GM19238 (cell line): ENCODE data around the gene SMAD6.

Experiments used
- DNase-seq: peaks from one replicate; pipeline ENCODE4 v3.0.0; 2011; ENCODE audit warnings: low spot score; ENCODE audit not compliant: insufficient read length

Gene SMAD6

DNA sequence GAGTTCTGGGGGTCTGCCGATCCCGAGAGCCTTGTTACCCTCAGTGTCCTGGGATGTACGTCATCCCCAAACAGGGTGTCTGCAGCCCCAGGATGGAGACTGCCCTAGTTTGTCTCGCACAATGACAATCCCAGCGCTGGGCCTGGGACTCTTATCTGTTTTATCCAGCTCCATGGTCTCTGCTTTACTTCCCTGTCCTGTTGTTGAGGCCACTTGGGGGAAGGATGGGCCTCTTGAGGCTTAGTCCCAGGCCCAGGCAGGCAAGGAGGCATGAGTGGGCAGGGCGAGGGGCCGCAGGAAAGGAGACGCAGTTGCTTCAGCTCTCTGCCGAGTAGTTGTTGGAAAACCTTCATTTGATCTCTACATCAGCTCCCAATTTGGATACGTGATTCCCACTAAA is 17.4 kb downstream of the SMAD6 start:
- no peak for DNase-seq

DNA sequence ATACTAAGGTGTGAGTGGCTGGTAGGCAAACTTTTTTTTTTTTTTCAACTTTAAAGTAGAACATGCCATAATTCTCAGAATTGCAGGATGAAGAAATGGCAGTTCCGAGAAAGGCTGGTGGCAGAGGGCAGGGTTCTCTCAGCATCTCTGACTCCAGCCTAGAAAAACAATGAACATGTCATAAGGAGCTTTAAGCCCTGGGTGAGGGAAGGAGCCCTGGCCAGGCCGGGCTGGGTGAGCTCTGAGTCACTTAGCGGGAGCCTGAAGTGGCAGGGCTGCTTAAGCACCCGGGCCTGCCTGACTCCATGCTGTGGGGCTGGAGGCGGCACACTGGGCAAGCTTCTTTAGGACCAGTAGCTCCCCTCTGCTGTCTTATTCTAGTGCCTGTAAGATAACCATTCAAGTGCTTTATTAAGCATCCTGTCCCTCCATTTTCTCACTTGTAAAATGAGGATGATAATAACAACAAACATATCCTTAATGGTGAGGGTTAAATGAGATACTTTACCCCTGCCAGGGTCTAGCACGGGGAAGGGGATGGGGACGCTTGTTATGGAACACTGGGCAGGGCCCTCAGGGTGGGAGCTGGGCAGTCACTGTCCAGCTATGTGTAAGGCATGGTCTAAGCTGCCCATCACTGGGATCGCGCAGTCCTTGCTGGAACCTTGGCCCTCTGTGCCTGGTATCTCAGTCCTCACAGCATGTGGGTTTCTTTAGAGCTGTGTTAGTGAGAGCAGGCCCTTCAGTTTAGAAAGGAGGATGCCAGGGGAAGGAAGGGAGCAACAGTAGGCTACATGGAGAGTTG is 18.4 kb downstream of the SMAD6 start:
- no peak for DNase-seq

DNA sequence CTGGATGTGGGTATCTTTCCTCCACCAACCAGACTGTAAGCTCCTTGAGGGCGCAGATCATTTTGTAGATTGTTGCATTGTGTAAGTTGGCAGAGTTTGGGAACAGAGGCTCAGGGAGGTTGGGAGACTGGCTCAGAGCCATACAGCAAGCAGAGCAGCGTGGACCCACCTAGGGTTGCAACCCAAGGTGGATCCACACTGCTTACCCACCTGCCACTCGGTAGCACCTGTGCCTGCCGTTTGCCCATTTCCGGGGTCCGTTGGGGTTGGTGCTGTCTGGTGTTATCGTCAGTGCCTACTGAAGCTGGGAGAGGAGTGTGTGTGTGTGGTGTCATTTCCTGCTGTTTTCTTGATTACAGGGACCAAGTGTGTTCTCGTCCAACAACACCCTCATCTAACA is 19.0 kb downstream of the SMAD6 start:
- no peak for DNase-seq

DNA sequence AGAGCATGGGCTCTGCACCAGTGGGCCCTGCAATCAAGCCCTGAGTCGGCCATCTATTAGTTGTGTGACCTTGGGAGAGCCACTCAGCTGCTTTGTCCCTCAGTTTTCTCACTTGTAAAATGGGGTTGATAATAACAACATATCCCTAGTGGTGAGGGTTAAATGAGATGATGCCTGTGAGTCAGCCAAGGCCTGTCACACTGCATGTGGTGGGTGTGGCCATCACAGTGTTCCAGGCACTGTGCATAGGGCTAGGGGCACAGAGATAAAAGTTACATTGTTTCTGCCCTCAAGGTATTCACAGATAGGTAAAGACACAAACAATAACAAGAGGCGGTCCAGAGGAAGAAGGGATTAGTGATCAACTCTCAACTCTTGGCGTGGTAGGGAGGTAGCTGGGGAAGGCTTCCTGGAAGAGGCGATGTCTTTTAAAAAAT is 19.5 kb downstream of the SMAD6 start:
- DNase-seq, result no peak

DNA sequence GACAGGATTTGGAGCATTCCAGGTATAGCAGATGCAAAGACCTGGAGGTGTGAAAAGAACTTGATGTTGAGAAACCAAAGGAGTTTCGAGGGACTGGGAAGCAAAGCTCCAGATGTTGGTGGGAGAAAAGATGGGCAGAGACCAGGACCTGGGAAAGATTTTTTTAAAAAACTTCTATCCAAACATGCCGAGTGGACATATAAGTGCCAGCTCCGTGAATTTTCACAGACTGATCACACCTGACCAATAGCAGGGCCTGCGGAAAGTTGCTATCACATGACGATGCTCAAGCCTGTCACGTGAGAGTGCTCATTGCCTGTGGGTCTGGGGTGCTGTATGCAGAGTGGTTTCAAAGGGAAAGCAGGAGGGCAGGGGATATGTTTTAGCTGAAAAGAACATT is 19.9 kb downstream of the SMAD6 start:
- no peak for DNase-seq

DNA sequence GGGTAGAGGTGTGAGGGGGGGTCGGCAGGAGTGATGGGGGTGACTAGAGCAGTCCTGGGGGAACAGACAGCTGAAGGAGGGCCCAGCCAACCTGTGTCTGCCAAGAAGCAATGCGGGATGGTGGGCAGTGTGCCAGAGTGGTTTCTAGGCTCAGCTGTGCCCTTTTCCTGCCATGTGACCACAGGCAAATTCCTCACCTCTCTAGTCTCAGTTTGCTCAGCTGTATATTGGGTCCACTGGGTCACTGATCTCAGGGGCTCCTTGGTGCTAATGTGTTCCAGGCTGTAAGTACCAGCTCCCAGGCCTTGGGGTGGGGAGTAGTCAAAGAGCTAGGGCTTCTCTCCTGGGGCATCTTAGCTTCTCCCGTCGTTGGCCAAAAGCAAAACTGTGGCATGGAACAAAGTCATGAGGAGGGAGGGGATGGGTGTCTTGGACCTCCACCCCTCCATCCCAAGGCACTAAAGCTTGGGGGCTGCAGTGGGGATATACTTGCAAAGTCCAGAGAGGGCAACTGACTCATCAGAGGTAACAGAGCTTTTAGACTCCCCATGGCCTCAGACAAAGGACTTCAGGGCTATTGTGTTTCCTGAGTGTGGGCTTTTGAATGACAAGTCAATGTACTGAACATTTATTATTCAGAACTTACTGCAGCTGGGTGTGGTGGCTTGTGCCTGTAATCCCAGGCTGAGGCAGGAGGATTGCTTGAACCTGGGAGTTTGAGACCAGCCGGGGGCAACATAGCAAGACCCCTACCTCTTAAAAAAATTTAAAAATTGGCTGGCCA is 20.9 kb downstream of the SMAD6 start:
- DNase-seq, result no peak

DNA sequence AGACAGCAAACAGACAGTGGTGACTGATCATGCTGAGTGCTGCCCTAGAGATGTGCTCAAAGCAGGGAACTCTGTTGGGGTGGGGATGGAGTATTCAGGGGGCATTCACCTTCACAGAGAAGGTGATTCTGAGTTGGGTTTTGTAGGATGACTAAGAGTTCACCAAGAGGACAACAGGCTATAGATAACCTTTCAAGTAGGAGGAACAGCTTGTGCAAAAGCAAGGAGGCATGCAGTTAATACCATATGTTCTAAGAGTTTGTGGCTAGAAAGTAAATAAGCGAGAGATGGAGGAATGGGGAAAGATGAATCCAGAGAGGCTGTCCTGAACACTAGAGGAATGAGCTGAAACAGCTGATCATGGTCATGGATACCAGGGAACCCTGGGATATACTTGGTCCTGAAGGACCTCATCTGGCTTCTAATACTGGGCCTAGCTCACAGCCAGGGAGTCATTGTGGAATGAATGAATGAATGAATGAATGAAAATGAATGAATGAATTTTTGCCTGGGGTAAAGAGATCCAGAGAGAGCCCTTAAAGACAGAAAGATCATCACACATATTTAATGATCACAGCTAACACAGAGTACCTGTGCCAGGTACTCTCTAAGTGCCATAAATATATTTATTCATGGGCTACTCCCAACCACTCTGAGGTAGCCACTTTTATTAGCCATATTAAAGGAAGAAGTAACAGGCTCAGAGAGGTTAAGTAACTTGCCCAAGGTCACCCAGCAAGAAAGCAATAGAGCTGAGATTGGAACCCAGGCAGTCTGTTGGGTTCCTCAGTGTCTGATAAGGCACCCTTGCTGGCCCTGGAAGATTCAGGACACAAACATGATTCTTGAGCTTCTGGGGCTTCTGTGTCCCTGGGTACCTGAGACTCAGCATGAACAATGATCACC is 22.0 kb downstream of the SMAD6 start:
- no peak for DNase-seq

DNA sequence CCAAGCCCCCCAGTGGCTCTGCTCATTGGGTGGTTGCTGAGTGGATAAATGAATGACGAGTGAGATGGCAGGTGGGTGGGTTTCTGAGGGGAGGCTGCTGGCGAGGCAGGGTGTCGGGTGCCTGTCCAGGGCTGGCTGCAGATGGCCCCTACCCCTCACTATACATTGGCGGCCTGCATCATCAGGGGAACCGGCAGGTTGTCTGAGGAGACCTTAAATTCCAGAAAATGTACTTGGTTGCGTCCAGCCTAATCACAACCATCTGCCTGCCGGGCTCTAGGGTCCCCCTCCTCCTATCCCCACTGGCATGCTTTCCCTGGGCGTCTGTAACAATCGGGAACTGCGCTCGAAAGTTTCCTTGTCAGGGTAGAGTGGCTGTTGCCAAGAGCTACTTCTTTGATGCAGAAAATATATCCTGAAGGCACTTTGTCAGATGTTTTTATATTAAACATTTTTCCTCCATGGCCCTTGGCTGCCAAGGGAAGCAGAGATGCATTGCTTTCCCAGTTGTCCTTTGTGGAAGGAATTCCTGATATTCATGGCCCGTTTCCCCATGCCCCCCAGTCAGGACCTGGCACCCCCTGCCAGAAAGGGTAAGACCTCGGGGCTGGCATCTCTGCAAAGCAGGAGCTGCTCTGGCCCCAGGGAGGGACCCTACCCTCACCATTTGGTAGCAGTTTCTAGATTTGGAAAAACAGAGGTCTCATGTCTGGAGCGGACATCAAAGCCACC is 22.9 kb downstream of the SMAD6 start:
- no peak for DNase-seq

DNA sequence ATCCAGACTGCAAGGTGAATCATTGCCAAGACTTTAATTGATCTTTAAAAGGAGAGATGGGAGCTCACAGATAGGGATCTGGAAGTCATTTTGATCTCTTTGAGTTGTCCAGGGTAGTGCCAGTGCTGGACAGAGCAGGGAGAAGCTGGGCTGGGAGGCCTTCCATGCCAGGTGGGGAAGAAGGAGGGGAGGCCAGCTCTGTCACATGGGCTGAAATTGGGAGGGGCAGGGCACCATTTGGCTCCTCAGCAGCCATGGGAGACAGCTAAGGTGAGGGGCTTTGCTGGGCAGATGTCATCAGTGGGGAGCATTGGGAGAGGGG is 23.4 kb downstream of the SMAD6 start:
- DNase-seq, result no peak

DNA sequence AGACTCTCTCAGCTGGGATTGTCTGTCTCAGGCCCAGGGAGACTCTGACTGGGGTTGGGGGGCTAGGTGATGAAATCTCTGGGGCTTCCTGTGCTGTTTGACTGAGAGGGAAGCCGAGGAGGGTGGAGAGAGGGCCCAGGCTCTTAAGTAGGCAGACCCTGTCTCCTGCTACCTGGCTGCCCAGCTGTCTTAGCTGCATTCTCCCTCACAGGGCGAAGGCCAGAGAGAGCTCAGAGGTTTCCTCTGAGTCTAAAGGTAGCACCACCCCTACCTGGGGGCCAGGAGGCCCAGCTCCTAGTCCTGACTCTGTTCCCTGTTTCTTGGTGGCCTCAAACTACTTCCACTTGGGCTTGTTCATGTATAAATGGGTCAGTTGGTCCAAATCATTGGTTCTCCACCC is 24.4 kb downstream of the SMAD6 start:
- DNase-seq, result no peak

DNA sequence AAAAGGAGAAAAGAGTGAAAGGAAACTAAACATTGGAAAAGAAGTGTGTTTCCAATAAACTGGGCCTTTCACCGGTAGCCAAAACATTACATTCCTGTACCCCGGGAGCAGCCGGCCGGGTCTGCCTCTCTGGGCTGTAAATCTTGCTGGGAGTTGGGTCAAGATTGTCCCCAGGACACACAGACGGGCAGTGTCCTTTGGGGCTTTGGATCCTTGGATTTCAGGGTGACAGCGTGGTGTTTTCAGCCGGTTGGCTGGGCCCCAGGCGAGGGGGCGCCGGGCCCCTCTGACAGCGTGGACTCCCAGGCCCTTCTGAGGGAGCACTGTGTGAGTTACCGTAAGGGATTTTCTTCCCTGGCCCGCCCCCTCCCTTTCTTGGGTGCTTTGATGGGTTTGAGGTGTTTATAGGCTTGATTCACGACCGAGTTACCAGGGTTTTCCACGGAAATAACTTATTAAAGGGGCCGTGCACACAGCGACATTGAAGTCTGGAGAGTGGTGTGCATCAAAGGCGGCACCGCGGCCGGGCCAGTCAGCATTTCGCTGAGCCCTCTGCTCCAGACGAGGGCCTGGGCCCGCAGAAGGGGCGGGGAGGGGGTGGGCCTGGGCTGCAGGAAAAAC is 27.4 kb downstream of the SMAD6 start:
- no peak for DNase-seq

DNA sequence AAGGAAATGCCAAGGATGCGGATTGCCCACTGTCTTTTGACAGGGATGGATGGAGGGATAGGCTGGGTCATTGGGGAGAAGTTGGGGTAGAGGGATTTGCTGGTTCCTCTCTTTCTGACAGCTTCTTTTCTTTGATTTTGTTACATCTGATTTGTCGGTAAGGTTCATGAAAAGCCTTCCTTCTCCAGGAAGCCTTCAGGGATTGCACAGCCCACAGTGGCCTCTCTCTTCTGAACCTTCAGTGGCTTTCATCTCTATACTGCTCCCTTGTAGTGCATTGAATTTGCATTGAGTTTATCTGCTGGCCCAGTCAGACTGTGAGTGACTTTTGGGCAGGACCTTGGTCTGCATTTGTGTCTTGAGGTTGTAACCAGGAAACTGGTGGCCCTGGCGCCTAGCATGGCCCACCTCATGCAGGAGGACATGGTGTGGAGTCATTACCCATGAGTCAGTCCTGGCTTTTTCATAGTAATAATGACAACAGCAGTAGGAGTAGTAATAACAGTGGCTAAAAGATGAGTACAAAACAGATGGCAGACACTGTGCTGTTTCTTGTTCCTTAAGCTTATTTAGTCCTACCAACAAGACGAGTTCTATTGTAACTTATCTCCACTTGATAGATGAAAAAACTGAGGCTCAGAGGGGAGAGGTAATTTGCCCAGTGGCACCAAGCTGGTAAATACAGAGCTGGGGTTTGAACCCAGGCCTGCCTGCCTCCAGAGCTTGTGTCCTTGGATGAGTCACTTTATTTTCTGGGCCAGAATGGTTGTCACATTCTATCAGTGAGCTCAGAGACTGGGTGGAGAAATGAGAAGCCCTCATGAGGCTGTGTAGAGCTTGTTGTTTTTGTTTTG is 28.4 kb downstream of the SMAD6 start:
- DNase-seq, result no peak

DNA sequence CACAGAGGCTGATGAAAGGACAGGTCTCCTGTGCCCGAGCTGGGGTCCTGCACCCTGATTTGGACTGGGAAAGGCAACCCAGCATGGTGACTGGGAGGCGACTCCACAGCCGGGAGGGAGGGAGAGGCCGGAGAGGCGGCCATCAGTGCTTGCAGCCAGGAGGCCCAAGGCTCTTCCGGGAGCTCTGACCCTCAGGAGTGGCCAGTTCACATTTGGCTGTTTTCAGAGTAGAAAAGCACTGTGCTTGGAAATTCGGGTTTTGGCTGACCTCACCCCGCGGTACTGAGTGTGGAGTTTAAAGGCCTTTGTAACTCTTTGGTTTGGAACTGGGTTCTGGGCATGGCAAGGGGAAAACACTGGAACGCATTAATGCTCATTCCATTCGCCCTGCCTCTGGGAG is 31.9 kb downstream of the SMAD6 start:
- DNase-seq, result no peak

DNA sequence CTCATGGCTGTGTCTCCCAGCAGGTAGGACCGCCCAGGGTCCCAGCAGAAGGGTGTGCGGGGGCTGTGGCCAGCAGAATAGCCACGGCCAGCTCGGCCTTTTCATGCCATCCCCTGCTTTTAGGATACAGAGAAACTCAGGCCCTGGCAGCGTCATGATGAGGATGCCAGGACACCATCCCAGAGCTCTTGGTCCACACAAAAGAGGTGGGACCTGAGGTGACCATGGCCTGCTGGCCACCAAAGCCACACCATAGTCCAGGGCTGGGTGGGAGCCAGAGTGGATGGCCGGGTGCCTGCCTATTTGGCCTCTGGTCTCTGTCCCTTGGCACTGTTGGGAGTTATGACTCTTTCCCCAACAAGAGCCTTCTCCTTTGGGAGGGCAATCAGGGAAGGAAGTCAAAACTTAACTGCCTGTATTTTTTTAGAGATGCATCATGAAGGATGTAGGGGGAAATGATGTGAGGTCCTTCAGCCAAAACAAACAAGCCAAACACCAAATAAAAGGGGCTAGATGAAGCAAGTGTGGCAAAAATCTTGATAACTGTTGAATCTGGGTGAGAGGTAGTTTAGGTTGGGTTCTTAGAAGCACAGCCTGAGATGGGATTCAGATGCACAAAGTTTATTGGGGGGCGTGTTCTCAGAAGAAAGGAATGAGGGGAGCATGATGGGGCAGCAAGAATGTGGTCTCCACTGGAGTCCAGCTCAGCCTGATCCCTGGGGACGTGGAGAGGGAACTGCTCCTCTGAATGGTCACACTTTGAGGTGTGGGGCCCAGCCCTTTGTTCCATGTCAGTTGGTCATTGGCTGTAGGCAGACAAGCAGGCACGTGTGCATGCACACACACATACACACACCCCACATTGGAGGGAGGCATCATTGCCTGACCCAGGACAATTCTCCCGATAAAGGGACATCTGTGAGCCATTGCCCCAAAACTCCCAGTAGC is 33.2 kb downstream of the SMAD6 start:
- DNase-seq, result no peak

DNA sequence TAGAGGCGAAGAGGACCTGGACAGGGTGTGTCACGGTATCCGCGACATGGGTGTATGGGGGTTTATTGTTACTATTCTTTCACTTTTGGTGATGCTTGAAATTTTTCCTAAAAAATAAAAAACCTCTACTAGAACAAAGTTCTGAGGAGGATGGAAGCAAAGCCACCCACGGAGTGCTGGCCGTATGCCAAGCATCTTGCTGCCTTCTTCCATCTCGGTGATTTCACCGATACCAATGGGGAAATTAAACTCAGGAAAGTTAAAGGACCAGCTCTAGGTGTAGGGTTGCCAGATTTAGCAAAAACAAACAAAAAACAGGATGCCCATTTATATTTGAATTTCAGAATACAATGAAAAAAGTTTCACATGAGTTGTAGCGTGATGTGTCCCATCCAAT is 33.9 kb downstream of the SMAD6 start:
- no peak for DNase-seq

DNA sequence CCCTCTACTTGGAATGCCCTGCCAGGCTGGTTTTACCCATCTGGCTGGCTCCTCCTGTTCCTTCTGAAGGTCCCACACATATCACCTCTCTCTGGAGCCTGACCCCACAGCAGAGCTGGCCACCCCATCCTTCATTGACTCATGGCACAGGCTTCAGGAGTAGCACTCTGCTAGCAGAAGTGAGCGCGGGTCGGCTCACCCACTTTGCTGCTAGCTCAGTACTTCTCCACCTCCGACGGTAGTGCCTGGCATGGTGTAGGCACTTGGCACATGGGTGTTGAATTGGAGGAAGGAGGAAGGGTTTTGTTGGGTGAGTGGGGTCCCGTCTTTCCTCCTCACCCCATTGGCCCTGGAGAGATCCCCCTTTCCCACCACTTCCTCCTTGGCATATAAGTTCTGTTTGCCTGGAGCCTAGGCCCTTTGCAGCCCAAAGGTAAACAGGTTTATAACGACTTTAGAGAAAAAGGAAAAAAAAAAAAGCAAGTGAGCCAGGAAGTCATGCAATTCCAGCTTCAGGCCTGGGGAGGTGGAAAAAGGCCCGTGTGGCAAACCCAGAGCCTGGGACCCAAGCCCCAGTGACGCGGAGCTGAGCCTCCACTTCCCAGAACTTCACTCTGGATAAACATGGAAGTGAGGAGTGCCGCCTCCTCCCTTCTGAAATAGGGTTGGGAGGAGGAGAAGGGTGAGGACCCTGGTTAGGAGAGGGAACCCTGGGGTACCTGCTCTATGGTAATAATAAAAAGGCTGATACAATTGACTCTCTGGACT is 35.4 kb downstream of the SMAD6 start:
- no peak for DNase-seq

DNA sequence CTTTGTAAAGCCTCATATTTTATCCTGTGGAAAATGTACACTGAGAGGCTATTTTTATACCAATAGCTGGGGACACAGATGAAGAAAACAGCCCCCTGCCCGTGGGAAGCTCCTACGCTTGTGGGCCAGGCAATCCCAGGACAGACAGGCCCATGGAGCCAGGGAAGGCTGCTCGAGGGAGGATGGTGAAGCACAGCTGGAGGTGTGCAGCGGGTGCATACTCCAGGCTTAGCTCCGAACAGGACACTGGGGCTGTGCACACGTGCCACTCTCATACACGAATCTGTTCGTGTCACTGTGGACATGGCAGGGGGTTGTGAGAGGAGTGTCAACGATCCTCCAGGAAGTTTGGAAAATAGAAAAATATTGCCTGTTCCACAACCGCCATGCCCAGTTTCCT is 36.1 kb downstream of the SMAD6 start:
- DNase-seq, result no peak

DNA sequence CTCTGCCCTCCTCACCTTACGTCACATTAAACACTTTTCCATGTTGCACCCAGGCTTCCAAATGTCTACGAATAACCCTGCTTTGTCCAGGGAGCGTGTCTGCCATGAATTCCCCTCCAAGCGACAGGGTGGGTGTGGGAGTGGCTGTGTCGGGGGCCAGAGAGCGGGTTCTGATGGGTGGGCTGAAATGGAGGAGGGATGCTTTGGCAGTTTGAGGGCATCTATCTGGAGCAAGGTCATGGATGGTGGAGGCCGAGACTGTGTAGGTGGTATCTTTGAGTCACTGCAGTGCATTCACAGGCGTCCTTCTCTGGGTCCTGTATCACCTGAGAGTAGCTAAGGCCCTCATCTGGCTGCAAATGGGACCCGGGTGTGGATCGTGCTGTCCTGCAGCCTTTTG is 36.6 kb downstream of the SMAD6 start:
- no peak for DNase-seq
